NCI-H2196 treated with DMSO at 0.1 percent for 48 hours (cell line): ENCODE results near the gene CTNNB1.
"Not testable (repeated sequence)": the region's sequence is repeated elsewhere in the genome, so short reads cannot be mapped to it uniquely, and the experiment has no call there.

Experiments used
- DNase-seq: peaks from one replicate; lab custom pipeline; 2025; ENCODE audit not compliant: unreplicated experiment; lab: John Stamatoyannopoulos, UW

CTNNB1 gene

GRCh38 chr3:41248525-41248924, 49.2 kb downstream of the CTNNB1 start:
- no peak for DNase-seq

GRCh38 chr3:41249318-41249717, 50.0 kb downstream of the CTNNB1 start:
- DNase-seq = no peak

- no peak for DNase-seq
These were observed 51.5 kb downstream of the CTNNB1 start for GRCh38 chr3:41250825-41251224.

GRCh38 chr3:41251593-41251992, 52.3 kb downstream of the CTNNB1 start:
- no peak for DNase-seq

GRCh38 chr3:41258239-41258800, 59.0 kb downstream of the CTNNB1 start:
- no peak for DNase-seq

GRCh38 chr3:41259449-41260062, 60.3 kb downstream of the CTNNB1 start:
- no peak for DNase-seq

GRCh38 chr3:41260063-41260450, 60.8 kb downstream of the CTNNB1 start:
- DNase-seq = no peak

GRCh38 chr3:41265011-41265545, 65.8 kb downstream of the CTNNB1 start:
- DNase-seq = no peak

GRCh38 chr3:41265823-41266273, 66.5 kb downstream of the CTNNB1 start:
- no peak for DNase-seq

- no peak for DNase-seq
These were observed 68.8 kb downstream of the CTNNB1 start for GRCh38 chr3:41267975-41268640.

- no peak for DNase-seq
These were observed 73.4 kb downstream of the CTNNB1 start for GRCh38 chr3:41272667-41273066.

GRCh38 chr3:41274944-41275668, 75.8 kb downstream of the CTNNB1 start:
- no peak for DNase-seq

GRCh38 chr3:41276191-41276590, 76.9 kb downstream of the CTNNB1 start:
- no peak for DNase-seq

GRCh38 chr3:41277790-41278465, 78.6 kb downstream of the CTNNB1 start:
- no peak for DNase-seq

- DNase-seq = not testable (repeated sequence)
These were observed 85.6 kb downstream of the CTNNB1 start for GRCh38 chr3:41284934-41285333.

- no peak for DNase-seq
These were observed 87.0 kb downstream of the CTNNB1 start for GRCh38 chr3:41286305-41286704.

- DNase-seq = no peak
These were observed 89.5 kb downstream of the CTNNB1 start for GRCh38 chr3:41288785-41289184.
